H1 (cell line): ENCODE results near the gene ATP23. TPM values are rescaled to one million over a fixed set of nuclear protein-coding genes. Genes with fewer than 3 reads are reported as not detected.

Experiments
- RXRA ChIP-seq: IDR thresholded peaks from 2 replicates; pipeline ENCODE4 v1.6.1; 2011; ENCODE audit warnings: low read depth, mild to moderate bottlenecking, low read length, moderate library complexity; ENCODE audit not compliant: insufficient read depth
- TAF1 ChIP-seq: IDR thresholded peaks from 2 replicates; pipeline ENCODE4 v1.6.1; 2011; ENCODE audit warnings: mild to moderate bottlenecking, low read depth, low read length
- polyA plus RNA-seq, 7 experiments: library from polyadenylated mRNA; depleted of rRNA in 3 of 7; stranded (reverse) in 5 of 7; unstranded in 2 of 7; fragments of >200 nt in 5 of 7; fragments of 200-250 nt in 2 of 7; gene quantifications; 1 replicate in 5 of 7; 2 replicates in 1 of 7; 4 replicates in 1 of 7; pipeline versions ENCODE4 v1.2.1 to v1.2.3, GENCODE V29; 2011 to 2013; ENCODE audit warnings: missing spikeins in 2 of 7, mixed read lengths in 2 of 7
- total RNA-seq: library from RNA; stranded (reverse); fragmentation: NEBNext Ultra II Directional; extraction: Animal tissue kit (Norgen Biotek cat#: 25700); gene quantifications from 2 replicates; pipeline ENCODE4 v1.2.1, GENCODE V29; 2021
- TF ChIP-seq, protein P1 (sequence below): fragments of 300-600 bp; sonication (generic); IDR thresholded peaks from 2 replicates; pipeline ENCODE4 v1.7.1; 2012; ENCODE audit warnings: low read length, moderate library complexity, mild to moderate bottlenecking, inconsistent platforms; ENCODE audit not compliant: insufficient replicate concordance

ATP23 gene
- total and polyA plus RNA-seq, 2 of the 8 experiments (the other 6 are each of a cell fraction or from before 2014, with no cell fraction given): 10.2 to 13.5 TPM

DNA sequence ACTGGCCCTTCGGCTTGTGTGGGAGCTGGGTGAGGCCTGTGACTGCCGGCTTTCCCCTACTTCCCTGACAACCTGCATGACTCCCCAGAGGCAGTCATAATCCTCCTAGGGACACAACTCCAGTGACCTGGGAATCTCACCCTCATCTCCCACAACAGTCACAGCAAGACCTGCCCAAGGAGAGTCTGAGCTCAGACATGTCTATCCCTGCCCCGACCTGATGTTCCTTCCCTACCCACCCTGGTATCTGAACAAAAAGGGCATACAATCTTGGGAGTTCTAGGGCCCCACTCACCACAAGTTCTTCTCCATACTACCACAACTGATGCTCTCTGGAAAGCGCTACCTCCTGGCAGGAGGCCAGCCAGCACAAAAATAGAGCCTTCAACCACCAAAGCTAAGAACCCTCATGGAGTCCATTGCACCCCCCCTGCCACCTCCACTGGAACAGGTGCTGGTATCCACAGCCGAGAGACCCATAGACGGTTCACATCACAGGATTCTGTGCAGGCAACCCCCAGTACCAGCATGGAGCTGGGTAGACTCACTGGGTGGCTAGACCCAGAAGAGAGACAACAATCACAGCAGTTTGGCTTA lies 16.8 kb downstream of the ATP23 start (continued):
- TF ChIP-seq, protein P1, sequence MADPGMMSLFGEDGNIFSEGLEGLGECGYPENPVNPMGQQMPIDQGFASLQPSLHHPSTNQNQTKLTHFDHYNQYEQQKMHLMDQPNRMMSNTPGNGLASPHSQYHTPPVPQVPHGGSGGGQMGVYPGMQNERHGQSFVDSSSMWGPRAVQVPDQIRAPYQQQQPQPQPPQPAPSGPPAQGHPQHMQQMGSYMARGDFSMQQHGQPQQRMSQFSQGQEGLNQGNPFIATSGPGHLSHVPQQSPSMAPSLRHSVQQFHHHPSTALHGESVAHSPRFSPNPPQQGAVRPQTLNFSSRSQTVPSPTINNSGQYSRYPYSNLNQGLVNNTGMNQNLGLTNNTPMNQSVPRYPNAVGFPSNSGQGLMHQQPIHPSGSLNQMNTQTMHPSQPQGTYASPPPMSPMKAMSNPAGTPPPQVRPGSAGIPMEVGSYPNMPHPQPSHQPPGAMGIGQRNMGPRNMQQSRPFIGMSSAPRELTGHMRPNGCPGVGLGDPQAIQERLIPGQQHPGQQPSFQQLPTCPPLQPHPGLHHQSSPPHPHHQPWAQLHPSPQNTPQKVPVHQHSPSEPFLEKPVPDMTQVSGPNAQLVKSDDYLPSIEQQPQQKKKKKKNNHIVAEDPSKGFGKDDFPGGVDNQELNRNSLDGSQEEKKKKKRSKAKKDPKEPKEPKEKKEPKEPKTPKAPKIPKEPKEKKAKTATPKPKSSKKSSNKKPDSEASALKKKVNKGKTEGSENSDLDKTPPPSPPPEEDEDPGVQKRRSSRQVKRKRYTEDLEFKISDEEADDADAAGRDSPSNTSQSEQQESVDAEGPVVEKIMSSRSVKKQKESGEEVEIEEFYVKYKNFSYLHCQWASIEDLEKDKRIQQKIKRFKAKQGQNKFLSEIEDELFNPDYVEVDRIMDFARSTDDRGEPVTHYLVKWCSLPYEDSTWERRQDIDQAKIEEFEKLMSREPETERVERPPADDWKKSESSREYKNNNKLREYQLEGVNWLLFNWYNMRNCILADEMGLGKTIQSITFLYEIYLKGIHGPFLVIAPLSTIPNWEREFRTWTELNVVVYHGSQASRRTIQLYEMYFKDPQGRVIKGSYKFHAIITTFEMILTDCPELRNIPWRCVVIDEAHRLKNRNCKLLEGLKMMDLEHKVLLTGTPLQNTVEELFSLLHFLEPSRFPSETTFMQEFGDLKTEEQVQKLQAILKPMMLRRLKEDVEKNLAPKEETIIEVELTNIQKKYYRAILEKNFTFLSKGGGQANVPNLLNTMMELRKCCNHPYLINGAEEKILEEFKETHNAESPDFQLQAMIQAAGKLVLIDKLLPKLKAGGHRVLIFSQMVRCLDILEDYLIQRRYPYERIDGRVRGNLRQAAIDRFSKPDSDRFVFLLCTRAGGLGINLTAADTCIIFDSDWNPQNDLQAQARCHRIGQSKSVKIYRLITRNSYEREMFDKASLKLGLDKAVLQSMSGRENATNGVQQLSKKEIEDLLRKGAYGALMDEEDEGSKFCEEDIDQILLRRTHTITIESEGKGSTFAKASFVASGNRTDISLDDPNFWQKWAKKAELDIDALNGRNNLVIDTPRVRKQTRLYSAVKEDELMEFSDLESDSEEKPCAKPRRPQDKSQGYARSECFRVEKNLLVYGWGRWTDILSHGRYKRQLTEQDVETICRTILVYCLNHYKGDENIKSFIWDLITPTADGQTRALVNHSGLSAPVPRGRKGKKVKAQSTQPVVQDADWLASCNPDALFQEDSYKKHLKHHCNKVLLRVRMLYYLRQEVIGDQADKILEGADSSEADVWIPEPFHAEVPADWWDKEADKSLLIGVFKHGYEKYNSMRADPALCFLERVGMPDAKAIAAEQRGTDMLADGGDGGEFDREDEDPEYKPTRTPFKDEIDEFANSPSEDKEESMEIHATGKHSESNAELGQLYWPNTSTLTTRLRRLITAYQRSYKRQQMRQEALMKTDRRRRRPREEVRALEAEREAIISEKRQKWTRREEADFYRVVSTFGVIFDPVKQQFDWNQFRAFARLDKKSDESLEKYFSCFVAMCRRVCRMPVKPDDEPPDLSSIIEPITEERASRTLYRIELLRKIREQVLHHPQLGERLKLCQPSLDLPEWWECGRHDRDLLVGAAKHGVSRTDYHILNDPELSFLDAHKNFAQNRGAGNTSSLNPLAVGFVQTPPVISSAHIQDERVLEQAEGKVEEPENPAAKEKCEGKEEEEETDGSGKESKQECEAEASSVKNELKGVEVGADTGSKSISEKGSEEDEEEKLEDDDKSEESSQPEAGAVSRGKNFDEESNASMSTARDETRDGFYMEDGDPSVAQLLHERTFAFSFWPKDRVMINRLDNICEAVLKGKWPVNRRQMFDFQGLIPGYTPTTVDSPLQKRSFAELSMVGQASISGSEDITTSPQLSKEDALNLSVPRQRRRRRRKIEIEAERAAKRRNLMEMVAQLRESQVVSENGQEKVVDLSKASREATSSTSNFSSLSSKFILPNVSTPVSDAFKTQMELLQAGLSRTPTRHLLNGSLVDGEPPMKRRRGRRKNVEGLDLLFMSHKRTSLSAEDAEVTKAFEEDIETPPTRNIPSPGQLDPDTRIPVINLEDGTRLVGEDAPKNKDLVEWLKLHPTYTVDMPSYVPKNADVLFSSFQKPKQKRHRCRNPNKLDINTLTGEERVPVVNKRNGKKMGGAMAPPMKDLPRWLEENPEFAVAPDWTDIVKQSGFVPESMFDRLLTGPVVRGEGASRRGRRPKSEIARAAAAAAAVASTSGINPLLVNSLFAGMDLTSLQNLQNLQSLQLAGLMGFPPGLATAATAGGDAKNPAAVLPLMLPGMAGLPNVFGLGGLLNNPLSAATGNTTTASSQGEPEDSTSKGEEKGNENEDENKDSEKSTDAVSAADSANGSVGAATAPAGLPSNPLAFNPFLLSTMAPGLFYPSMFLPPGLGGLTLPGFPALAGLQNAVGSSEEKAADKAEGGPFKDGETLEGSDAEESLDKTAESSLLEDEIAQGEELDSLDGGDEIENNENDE: no peak
- no peak for TF ChIP-seq RXRA
- TF ChIP-seq TAF1: no peak
- TF ChIP-seq, all 59 proteins: peak for 0
